SW480 (cell line): ENCODE data around the gene LSS.
"Not testable (repeated sequence)": the region's sequence is repeated elsewhere in the genome, so short reads cannot be mapped to it uniquely, and the experiment has no call there.

ENCODE experiments used
- DNase-seq: peaks from one replicate; pipeline ENCODE4 v3.0.0-alpha.2; 2016; ENCODE audit warnings: low spot score

LSS gene

DNA sequence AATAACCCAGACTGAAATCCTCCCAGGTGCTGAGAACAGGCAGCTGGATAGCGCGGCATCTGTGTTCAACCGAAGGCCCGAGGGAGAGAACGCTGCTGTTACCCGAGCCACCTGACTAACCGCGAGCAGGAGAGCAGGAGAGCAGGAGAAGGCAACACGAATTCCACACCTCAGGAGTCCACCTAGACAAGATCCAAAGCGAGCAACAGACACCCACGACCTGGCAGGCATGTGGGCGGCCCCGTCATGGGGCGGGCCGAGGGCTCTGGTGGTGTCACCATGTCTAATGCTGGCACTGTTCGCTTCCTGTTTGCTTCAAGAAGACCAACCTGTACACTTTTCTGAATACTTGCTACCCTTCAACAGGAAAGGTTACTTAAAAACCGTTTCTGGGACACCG, 23.4 kb downstream of the LSS start:
- no peak for DNase-seq

DNA sequence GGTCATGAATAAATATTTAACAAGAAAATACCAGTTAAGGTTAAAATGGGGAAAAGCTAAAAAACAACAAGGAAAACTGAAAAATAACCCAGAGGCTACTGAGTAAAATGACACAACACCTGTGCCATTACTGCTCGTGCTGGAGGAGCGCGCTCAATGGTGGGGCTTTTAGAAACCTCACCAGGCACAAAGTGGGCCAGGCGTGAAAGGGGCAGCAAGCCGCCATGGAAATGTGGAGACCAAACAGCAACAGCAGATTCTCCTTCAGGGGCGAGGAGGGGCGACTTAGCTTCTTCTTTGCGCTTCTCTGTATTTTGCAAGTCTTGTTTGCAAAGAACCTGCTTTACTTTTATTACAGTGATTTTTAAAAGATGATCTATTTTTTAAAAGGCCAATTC, 25.4 kb downstream of the LSS start:
- no peak for DNase-seq

DNA sequence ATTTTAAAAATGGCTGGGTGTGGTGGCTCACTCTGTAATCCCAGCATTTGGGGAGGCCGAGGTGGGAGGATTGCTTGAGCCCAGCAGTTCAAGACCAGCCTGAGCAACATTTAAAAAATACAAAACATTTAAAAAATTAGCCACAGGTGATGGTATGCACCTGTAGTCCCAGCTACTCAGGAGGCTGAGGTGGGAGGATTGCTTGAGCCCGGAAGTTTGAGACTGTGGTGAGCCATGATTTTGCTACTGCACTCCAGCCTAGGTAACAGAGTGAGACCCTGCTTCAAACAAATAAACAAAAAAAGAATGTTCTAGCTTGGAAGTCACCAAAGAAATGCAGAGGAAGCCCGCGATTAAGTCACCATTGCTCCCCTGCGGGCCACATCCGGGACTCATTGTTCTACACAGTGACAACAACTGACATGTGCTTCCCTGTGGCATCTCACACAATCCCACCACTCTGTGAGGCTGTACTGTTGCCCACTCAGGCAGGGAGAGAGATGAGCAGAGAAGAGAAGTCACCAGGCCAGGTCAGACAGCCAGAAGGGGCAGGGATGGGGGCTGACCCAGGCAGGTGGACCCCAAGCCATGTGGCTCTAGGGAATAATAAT, 25.9 kb downstream of the LSS start:
- no peak for DNase-seq

DNA sequence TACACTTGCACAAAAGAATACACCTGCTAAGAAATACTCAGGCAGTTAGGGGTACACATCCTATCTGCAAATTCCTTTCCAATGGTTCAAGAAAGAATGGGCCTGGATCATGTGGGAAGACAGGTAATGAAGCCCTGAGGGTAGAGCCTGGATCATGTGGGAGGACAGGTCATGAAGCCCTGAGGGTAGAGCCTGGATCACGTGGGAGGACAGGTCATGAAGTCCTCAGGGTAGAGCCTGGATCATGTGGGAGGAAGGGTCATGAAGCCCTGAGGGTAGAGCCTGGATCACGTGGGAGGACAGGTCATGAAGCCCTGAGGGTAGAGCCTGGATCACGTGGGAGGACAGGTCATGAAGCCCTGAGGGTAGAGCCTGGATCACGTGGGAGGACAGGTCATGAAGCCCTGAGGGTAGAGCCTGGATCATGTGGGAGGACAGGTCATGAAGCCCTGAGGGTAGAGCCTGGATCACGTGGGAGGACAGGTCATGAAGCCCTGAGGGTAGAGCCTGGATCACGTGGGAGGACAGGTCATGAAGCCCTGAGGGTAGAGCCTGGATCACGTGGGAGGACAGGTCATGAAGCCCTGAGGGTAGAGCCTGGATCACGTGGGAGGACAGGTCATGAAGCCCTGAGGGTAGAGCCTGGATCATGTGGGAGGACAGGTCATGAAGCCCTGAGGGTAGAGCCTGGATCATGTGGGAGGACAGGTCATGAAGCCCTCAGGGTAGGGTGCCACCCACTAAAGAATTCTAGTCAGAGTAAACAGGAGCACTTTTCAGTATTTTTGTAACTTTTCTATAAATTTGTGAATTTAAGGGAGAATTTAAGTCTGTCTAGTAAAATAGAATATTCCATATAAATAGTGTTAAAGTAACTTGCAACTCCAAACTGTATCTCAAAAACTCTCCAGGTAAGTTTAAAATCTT, 27.4 kb downstream of the LSS start:
- DNase-seq, result not testable (repeated sequence)

DNA sequence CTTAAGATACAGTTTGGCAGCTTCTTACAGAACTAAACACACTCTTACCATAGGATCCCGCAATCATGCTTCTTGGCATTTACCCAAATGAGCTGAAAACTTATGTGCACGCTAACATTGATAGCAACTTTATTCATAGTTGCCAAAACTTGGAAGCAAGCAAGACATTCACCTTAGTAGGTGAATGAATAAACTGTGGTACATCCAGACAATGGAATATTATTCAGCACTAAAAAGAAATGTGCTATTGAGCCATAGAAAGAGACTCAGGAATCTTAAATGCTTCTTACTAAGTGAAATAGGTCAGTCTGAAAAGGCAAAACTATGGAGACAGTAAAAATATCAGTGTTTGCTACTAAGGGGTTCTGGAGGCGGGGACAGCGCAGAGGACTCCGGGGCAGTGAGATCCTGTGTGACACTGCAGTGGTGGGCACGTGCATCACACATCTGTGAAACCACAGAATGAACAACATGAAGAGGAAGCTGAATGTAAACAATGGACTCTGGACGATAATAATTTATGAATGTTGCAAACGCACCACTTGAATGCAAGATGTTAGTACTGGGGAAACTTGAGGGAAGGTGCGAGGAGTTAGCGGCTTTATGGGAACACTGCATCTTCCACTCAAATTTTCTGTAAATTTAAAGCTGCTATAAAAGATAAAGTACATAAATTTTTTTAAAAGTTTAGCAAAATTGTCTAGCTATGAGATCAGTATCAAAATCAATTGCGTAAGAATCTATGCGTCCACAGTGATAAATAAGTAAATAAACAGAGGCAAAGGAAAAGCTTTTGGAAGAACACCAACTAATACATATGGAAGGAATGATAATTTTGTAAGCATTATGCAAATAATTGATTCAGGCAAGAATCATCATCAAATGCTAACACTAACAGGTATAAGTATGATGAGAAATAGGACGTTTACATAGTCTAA, 28.9 kb downstream of the LSS start:
- DNase-seq, result no peak

DNA sequence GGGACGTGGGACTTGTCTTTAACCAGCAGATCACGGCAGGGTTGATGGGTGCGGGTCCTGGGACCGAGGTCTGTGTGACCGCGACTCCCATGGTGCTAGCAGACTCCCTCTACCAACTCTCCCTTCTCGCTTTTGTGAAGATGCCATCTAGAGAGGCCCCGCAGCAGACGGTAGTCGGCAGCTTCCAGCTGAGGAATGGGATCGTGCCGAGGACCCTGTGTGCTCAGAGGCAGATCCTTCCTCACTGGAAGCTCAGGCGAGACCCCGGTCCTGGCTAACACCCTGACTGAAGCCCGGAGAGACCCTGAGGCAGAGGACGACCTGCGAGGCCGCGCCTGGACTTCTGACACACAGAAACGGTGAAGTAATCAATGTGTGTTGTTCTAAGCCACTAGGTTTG, 31.8 kb downstream of the LSS start:
- no peak for DNase-seq

DNA sequence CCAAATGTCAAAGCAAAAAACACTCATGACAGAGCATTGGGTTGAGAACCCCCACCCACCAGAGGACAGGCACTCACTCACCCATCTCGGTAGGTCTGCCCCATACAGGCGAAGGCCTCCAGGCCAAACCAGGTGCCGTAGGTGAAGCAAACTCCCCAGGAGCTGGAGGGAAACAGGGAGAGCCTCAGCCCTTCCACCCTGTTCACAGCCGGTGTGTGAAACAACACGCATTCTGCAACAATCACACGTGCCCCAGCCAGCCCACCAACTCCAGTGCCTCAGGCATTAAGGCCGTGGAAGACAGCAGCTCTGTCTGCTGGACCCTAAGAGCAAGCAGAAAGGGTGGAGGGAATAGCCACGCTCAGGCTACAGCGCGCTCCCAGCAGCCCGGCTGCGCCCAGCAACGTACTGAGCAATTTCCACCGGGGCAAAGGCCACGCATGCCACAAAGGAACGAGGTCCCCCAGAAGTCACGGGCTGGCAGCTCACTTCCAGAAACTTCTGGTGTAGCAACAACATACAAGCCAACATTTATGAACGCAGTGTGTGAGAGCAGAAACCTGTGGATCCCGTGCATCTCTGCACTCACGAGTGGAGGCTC, 32.9 kb downstream of the LSS start:
- no peak for DNase-seq

DNA sequence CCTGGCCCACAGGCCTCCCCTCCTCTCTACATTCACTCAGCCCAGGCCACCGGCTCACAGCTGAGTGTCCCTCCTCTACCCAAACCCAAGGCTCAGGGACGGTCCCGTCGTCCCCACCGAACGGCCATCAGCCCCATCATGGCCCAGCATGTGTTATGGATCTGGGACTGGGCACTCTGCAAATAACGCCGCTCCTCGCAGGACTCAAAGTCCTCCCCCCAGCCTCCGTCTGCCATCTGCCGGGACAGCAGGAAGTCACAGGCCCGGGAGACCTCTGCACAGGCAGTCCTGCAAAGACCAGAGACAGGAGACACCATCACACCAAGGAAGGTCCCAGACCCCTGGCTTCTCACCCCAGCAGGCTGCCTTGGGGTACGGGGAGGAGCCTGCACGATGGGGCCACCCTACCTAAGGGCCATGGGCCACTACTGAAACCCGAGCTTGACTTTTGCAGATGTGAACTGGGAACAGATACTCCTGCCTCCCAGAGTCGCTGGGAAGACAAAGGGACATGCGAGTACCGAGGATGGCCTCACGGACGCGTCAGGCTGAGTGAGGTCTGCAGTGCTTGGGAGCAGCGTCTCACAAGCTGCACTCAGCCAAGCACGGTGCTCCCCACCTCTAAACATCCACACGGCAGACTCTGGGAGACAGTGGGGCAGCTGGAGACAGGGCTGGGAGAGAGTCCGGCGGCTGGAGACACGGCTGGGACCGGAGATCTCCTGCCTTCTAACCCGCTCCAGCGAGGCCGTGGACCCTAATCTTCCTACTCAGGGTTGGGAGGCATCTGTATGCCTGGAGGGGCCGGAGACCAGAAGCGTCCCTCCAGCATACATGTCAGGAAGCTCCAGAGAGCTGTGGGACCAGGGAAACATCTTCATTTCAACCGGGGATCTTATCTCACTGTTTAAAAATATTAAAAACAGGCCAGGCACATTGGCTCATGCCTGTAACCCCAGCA, 33.9 kb downstream of the LSS start:
- no peak for DNase-seq

DNA sequence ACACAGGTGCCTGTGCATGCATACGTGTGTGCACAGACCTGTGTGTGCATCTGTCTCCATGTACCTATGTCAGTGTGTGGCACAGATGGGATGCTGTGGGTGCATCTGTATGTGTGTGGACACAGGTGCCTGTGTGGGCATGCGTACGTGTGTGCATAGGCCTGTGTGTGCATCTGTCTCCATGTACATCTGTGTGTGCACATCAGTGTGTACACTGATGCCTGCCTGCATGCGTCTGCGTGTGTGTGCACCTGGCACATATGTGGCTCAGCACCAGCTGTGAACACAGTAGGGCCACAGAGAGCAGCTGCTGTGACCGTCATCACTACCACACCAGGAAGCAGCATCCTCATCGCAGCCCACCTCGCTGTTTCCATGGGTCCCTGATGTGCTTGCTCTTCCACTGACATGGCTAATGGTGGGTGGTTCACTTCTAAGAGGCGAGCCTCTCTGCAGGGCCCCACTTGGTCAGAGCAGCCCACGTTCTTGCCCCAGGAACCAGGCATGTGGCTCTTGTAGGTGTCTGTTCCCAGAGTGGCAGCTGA, 34.7 kb downstream of the LSS start:
- no peak for DNase-seq

DNA sequence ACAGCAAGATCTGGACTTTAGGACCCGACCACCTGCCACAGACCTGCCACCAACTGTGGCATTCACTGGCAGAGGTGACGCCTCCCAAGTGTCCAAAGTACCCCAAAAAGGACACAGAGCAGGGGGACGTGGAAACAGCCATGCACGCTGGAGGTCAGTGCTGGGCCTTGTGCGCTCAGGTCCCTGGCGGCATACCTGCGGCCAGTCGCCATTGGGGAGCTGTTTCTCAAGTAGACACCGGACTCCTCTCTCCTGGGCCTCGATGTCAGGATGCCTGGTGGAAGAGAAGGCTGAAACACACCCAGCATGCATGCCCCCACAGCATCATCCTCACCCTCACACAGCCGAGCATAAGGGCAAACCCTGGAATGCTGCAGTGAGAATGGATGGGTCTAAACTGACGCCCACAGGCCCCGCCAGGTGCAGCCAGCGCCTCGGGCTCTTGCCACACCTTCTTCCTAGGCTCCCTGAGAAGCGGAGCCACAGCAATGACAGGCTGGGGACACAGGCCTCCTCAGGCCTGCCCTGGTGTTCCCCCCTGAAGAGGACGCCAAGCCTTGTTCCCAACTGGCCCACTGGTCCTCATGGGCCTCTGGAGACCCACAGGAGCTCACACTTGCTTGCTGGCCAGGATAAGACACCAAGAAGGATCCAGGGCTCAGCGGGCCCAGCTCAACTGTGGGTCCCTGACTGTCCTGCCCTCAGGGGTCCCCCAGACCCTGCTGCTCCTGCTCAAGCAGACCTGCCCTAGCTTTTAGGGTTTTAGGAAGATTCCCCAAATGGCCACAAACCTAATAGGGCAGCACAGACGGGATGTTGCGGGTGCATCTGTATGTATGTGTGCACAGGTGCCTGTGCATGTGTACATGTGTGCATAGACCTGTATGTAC, 36.6 kb downstream of the LSS start:
- DNase-seq, result no peak

DNA sequence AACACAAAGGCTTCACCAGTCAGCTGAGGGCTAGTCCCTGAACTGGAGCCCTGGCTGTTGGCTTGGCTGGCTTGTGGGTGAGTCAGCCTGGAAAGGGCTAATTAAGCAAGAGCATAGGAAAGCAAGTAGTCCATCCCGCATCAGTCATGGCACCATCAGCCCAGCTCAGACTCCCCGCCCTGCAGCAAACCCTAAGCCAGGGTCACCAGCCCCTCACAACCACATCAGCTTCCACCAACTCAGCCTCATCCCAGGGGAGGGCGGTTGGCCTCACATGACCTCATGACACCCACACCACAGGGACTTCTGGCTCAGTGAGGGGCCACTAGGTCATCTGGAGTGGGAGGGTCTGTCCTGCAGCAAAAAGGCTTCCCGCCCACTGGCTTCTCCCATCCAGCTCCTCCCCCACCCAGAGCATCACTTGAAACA, 37.3 kb downstream of the LSS start:
- no peak for DNase-seq

DNA sequence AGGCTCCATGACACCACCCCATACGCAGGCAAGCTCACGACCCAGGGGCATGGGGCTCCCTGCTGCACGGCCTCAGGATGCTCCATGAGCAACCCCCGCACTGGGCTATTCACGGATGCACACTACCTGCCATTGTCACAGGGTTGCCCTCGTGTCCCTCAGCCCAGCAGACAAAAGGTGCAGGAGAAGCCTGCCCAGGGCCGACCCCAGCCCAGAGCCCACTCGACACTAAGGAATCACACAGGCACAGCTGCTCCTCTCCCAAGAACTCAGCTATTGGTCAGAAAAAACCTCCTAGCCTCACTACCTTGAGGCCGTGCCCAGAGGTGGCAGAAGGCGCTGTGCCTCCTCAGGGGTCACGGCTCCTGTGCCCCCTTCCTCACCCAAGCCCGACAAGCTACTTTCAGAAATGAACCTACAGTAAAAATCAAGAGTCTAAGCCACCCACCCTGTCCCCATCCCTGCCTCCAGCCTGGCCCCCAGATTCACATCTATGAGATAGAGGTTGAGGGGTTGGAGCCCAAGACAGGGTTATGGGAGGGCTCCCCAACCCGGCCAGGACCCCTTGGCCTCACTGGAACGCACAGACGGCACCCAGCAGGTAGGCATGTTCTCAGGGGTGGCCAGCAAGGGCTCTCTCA, 38.0 kb downstream of the LSS start:
- DNase-seq, result no peak

DNA sequence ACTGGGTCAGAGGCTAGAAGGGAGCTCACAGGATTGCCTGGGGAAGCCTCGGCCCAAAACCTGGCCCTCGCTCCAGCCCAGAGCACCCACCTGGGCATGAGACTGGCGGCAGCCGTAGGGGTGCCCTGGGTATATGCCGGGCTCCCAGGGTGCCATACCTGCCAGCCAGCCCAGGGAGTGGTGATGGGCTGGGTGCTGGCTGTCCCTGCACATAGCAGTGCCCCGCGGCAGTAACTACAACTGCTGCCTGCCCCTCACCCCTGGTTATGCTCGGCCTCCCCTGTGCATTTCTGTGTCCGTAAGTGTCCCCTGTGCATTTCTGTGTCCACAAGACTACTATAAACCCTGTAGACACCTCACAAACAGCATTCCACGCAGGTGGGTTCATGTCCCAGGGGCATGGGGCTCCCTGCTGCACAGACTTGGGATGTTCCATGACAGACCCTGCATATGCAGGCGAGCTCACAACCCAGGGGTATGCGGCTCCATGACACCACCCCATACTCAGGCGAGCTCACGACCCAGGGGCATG, 38.5 kb downstream of the LSS start:
- no peak for DNase-seq

DNA sequence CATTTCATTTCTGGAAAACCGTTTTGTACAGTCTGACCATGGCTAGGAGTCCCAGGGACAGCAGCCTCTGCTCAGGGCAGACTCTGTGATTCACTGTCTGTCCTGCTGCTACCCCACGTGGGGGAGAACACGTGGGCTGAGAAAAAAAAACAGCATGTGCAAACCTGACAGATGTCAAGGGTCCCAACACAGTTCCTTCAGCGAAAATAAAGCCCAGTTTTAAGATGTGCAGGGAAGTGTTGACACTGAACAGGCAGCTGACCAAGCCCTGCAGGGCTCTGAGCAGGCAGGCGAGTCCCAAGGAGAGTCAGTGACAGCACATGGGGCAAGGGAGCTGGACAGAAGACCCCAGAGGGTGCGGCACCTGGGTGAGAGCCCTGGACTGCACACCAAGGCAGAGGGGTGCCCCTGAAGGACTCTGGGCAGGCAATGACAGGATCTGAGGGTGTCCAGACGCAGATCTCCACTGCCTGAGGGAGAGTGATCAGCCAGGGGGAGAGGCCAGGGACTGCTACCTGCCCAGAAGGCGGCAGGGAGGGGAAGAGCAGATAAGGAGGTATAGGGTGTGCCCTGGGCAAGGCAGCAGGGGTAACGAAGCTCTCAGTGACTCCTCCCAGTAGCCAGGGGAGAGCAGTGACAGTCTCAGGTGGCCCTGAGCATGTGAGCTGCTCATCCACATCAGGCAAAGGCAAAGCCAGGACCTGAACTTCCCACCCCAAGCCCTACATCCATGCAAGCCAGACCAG, 39.2 kb downstream of the LSS start:
- no peak for DNase-seq

DNA sequence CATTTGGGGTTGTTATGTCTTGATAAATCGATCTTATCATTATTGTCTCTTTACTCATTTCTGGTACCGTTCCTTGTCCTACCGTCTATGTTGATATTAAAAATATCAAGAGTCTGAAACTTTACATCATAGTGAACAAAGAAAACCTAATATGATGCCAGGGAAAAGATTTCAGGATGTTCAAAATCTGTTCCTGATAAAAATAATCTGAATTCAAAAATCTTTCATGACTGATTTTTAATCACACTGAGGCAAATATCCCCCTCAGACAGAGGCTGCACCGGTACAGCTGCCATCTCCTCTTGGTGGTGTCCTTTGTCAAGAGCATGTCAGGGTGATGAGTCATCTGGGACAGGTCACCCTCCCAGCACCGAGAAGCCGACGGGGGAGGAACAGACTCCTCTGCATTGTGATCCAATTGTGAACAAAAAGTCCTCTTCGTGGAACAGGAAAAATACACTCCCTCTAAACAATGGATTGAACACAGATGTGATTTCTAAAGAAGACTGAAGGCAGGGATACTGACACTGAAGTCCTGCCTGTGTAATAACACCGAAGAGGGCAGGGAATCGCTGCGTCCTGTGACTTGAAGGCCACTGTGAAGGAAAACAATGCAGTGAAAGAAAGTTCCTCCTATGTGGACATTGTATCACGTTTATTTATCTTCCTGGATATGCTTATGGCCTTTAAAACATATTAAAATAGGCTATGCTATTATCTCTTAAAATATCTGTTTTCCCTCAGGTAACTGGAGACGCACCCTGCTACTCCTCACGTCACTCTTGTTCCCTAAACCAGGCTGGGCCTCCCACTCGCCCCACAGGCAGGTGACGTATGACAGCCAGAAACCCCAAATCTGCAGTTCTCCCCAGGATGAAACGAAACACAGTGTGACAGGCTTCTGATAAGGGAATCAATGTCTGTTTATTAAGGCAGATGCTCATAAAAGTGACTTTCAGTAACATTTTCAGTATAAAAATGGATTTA, 40.1 kb downstream of the LSS start:
- DNase-seq, result peak; percentile 73

DNA sequence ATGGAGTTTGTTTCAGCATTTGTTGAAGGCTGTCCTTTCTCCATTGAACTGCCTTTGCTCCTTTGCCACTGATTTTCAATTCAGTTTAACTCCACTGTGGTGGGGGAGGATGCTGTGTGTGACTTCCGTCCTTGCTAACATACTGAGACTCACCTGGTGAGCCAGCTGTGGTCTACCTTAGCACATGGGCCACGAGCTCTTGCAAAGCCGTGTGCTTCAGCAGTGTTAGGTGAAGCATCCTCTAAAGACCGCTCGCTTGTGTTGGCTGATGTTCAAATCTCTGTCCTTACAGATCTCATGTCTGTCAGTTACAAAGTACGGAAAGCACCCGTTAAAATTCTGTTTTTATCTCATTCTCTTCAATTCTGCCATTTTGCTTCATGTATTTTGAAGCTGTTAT, 40.8 kb downstream of the LSS start:
- no peak for DNase-seq

DNA sequence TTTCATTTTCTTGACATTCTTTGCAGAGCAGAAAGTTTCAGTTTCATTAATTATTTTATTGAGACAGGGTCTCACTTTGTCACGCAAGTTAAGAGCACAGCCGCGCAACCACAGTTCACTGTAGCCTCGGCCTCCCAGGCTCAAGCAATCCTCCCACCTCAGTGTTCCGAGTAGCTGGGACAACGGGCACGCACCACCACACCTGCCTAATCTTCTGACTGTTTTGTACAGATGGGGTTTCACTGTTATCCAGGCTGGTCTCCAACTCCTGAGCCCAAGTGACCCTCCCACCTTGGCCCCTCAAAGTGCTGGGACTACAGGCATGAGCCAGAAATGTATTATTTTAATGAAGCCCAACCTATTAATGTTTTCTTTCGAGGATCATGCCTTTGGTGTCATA, 41.3 kb downstream of the LSS start:
- DNase-seq, result no peak
